ENCODE results near the gene DEFB132.
"Not testable (repeated sequence)": the region's sequence is repeated elsewhere in the genome, so short reads cannot be mapped to it uniquely, and the experiment has no call there.

DEFB132 gene

DNA sequence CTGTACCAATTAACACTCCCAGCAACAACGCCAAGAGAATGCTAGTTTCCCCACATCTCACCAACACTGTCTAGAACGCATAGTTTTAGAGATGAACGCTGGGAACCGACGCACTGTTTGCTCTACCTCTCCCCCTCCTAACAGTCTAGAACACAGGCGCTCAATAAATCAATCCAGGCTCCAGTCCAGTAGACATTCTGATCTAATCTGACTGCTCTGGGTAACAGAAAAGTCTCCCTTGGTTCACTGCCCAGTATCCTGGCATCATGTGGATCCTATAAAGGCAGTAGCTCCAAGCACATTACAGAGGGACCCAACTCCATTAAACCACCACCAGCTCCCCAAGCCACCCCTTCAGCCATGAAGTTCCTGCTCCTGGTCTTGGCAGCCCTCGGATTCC lies at the start of gene DEFB132:
Gene DEFB132 (plus strand): TSS at position 306 of the 400 bp plus-strand sequence. CDS start 55 bp downstream, at position 361.
- DNase-seq (ENCODE audit: low read depth in 3 of 3) = no peak

GRCh38 chr20:208942-209566 lies 48.5 kb upstream of the DEFB132 start:
- DNase-seq (ENCODE audit: low read depth in 3 of 3) = peak in 1 of 3 experiments; percentile 2

- no peak for DNase-seq (ENCODE audit: low read depth in 3 of 3)
Measured at GRCh38 chr20:210809-211502, 46.6 kb upstream of the DEFB132 start.

DNA sequence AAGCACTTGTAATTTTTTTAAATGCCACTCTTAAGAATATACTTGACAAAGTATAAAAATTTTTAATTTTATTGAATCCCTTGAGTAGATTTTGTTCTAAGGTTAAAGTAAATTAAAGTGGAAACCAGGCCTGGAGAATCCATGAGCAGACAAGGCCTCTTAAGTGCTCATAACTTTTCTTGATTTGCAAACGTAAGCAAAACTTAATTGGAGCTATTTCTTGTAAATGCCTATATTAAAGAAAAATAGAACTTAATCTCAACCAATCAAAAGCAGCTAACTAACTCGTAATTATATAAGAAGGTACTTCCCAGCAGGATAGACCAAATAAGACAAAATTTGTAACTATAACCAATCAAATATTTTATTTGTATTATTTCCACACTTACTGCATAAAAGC lies 43.1 kb upstream of the DEFB132 start:
- no peak for DNase-seq (ENCODE audit: low read depth in 3 of 3)

GRCh38 chr20:215796-216195 lies 41.7 kb upstream of the DEFB132 start:
- no peak for DNase-seq (ENCODE audit: low read depth in 3 of 3)

GRCh38 chr20:217266-217665 lies 40.3 kb upstream of the DEFB132 start:
- no peak for DNase-seq (ENCODE audit: low read depth in 3 of 3)

GRCh38 chr20:219290-220115 lies 38.0 kb upstream of the DEFB132 start:
- DNase-seq (ENCODE audit: low read depth in 3 of 3) = no peak

DNA sequence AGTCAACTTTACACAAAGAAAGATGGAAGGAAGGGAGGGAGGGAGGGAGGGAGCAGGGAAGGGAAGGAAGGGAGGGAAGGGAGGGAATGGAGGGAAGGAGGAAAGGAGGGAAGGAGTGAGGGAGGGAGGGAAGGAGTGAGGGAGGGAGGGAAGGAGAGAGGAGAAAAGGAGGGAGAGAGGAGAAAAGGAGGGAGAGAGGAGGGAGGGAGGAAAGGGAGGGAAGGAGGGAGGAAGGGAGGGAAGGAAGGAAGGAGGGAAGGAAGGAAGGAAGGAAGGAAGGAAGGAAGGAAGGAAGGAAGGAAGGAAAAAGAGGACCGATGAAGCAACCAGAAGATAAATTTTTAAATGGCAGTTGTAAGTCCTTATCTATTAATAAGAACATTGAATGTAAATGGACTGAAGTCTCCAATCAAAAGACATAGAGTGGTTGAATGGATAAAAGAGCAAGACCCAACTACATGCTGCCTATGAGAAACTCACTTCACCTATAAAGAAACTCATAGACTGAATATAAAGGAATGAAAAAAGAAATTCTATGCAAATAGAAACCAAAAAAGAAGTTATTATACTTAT lies 36.2 kb upstream of the DEFB132 start:
- DNase-seq (ENCODE audit: low read depth in 3 of 3) = no peak

- not testable (repeated sequence) for DNase-seq (ENCODE audit: low read depth in 3 of 3)
Measured at GRCh38 chr20:225879-226278, 31.6 kb upstream of the DEFB132 start.

DNA sequence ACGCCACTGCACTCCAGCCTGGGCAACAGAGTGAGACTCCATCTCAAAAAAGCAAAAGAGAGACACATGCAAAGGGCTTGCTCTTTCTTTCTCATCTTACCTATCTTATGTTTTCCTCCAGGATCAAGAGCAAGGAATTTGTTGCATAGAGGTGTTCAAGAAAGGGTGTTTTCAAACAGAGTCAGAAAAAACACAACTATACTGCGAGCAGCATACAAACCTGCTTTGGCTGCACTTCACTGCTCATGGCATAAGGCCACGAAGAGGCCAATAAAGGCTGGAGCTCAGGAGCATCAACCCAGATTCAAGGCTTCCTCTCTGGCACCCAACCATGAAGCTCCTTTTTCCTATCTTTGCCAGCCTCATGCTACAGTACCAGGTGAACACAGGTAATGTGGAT lies 30.6 kb upstream of the DEFB132 start, which contains the start of gene DEFB129:
Gene DEFB129 (plus strand): TSS at position 301 of the 400 bp plus-strand sequence. CDS start 31 bp downstream, at position 332.
- DNase-seq (ENCODE audit: low read depth in 3 of 3) = no peak

DNA sequence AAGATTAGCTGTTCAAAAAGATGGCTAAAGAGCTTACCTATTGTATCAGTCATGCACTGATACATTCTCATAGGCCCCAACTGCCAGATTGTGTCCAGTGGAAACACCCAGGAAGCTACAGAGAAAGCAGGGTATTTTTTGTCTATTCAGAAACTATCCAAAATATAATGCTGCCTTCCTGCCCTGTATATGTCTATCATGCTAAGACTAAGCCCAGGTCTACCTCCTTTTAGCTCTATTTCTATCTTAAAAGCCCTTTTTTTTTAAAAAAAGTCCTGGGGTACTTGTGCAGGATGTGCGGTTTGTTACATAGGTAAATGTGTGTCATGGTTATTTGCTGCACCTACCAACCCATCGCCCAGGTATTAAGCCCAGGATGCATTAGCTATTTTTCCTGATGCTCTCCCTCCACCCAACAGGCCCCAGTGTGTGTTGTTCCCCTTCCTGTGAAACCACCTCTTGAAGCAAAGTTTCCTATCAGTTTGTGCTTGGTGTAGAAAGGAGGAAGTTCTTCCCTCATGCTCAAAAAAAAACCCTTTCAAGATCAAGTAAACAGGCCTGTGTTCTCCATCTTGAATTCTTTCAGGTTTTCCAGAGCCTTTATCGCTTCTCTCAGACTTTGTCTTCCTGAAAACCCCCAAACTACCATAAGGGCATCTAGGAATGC lies 30.0 kb upstream of the DEFB132 start:
- DNase-seq (ENCODE audit: low read depth in 3 of 3) = no peak

DNA sequence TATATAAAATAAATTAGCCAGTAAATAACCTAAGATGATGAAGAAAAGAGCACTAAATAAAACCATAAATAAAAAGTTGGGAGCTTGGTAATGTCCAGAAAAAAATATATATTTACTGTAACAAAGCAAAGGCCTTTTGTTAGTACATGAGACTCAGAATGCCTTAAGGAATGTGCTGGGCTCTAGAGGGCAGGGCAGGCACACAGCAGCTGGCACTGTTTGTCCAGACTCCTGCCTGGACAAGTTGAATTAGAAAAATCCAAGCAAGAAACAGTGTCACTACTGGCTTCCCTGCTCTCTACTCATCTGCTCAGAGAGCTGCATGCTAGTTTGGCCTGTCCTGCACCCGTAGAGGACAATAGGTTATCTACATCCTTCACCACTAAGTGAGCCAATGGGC lies 21.6 kb upstream of the DEFB132 start:
- DNase-seq (ENCODE audit: low read depth in 3 of 3) = no peak

- DNase-seq (ENCODE audit: low read depth in 3 of 3) = peak in 1 of 3 experiments; percentile 41
Measured at GRCh38 chr20:237489-237888, 20.0 kb upstream of the DEFB132 start.

DNA sequence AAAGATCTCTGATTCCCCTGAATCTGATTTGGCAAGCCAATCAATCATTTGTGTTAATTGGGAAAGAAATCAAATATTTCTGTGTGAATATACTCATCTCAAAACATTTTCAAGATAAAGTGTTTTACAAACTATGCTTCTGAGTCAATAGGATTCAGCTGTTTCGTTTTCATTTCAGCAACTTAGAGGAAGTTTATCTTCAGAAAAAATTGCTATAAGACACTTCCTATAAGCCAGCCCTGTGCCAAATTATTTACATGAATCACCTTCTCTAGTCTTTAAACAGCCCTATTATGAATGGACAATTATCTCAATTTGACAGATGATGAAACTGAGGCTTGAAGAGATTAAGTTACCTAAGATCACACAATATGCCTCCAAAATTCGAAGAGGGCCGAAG lies 19.6 kb upstream of the DEFB132 start:
- DNase-seq (ENCODE audit: low read depth in 3 of 3) = no peak

DNA sequence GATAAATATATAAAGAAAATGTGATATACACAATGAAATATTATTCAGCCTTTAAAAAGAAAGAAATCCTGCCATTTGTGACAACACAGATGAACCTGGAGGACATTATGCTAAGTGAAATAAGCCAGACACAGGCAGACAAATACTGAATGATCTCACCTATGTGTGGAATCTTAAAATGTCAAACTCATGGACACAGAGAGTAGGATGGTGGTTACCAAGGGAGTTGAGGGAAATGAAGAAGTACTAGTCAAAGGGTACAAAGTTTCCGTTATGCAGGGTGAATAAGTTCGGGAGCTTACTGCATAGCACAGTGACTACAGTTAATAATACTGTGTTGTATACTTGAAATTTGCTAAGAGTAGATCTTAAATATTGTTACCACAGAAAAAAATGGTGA lies 14.6 kb upstream of the DEFB132 start:
- DNase-seq (ENCODE audit: low read depth in 3 of 3) = no peak

DNA sequence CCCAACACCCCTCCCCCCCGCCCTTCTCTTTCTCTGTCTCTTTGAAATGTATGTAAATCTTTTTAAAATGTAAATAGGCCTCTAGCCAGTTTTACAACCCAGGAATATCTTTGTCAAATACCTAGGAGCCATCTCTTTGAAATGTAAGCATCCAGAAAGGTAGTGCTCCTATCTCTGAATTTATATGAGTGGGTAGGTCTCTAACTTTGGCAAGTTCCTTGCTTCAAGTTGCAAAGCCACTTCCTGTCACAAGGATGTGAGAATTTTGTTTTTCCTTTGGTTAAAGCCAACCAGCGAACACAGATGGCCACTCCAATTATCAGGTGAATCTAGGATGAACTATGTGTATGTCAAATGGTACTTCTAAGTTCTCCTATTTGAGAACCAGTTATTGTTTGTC lies 6.2 kb upstream of the DEFB132 start:
- no peak for DNase-seq (ENCODE audit: low read depth in 3 of 3)

- DNase-seq (ENCODE audit: low read depth in 3 of 3) = no peak
Measured at GRCh38 chr20:252801-253200, 4.7 kb upstream of the DEFB132 start.

DNA sequence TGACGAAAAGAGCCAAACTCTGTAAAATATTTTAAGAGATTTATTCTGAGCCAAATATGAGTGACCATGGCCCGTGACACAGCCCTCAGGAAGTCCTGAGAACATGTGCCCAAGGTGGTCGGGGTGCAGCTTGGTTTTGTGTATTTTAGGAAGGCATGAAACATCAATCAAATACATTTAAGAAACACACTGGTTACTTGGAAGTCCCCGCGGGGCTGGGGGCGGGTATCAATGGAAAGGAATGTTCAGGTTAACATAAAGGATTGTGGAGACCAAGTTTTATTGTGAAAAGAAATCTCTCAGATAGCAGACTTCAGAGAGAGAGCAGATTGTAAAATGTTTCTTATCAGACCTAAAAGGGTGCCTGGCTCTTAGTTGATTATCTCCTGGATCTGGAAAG lies 4.1 kb upstream of the DEFB132 start:
- DNase-seq (ENCODE audit: low read depth in 3 of 3) = not testable (repeated sequence)

DNA sequence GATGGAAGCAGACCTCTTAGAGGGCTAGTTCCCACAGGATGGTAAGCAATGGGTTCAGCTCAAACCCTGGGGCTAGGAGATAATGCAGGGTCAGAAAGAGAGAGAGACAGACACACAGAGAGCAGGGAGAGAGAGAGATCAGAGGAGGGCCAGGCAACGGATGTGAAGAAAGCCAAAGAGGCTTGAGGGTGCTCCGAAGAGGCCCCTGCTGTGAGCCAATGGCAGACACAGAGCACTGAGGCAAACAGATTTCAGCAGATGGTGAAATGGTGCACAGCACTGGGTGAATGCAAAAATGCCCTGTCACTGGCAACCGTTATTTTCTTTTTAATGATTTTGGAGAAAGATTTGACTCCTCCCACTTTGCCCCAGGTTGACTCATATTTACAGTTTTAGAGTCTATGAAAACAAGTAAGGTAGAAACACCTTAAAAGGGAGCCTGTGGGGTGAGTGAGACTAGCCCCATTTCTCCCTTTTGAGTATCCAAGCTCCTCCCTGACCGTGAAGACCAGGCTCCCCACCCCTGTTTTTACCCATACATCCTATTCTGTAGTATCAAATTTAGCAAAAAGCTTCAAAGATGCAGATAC lies 840 bp downstream of the DEFB132 start:
- DNase-seq (ENCODE audit: low read depth in 3 of 3) = no peak

DNA sequence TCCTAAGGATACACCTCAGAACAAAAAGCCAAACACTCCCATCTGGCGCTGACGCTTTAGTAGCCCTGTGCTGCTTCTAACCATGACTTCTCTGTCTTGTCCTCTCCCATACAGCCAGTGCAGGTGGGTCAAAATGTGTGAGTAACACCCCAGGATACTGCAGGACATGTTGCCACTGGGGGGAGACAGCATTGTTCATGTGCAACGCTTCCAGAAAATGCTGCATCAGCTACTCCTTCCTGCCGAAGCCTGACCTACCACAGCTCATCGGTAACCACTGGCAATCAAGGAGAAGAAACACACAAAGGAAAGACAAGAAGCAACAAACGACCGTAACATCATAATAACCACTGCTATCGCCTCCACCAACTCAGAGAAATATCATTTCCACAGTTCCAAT lies 1.4 kb downstream of the DEFB132 start:
- DNase-seq (ENCODE audit: low read depth in 3 of 3) = no peak

DNA sequence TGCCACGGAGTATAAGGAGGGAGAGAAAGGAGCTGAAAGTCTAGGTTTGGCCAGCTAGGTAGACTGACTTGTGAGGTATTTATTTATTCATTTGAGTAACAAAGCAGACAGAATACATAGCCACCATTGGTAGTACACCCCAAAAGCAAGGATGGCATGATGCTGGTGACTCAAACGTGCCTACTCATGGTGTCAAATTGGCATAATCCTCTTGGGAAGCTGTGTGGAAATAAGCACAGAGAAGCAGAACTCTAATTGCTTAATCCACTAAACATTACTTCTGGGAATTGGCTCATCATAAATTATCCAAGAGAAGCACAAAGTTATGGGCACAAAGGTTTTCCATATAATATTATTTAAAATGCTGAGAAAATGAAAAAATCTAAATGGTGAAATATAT lies 2.5 kb downstream of the DEFB132 start:
- DNase-seq (ENCODE audit: low read depth in 3 of 3) = no peak

All from stimulated activated CD4-positive, alpha-beta T cell treated with anti-CD3 and anti-CD28 coated beads, TNF-alpha, amount 100 ng/mL, for 24 hours (primary cell).